NT2/D1 (cell line): Measurements from ENCODE around the gene EFR3B.
"Not testable (repeated sequence)": the region's sequence is repeated elsewhere in the genome, so short reads cannot be mapped to it uniquely, and the experiment has no call there.

Experiments
- DNase-seq: peaks from one replicate; pipeline ENCODE4 v3.0.0-alpha.2; 2011; ENCODE audit warnings: low read depth, low spot score
- H3K27me3 ChIP-seq: 2 replicates; pipeline ENCODE4 v1.6.0; 2011; ENCODE audit warnings: mild to moderate bottlenecking; ENCODE audit not compliant: insufficient read length, insufficient read depth
- H3K36me3 ChIP-seq: 2 replicates; pipeline ENCODE4 v1.6.1; 2011; ENCODE audit warnings: mild to moderate bottlenecking, low read length, mixed read lengths; ENCODE audit not compliant: insufficient read depth, insufficient read length
- H3K4me1 ChIP-seq: 2 replicates; pipeline ENCODE4 v1.5.1; 2011; ENCODE audit not compliant: insufficient read depth, insufficient read length
- H3K4me3 ChIP-seq: 2 replicates; pipeline ENCODE4 v1.5.1; 2011; ENCODE audit warnings: low read depth; ENCODE audit not compliant: insufficient read length
- H3K9ac ChIP-seq: 2 replicates; pipeline ENCODE4 v1.6.0; 2011; ENCODE audit warnings: low read depth; ENCODE audit not compliant: insufficient read length
- H3K9me3 ChIP-seq: 2 replicates; pipeline ENCODE4 v1.5.1; 2011; ENCODE audit warnings: mild to moderate bottlenecking, low read length; ENCODE audit not compliant: insufficient read depth
- SUZ12 ChIP-seq: IDR thresholded peaks from 2 replicates; pipeline ENCODE4 v1.6.1; 2011; ENCODE audit not compliant: insufficient read length, insufficient read depth; ENCODE audit errors: extremely low read depth
- YY1 ChIP-seq: IDR thresholded peaks from 2 replicates; pipeline ENCODE4 v1.6.1; 2011; ENCODE audit not compliant: insufficient read length, insufficient read depth
- ZNF274 ChIP-seq: IDR thresholded peaks from 2 replicates; pipeline ENCODE4 v1.6.1; 2011; ENCODE audit warnings: mild to moderate bottlenecking, low read depth, low read length

EFR3B gene

GRCh38 chr2:25001325-25001637 lies 40.6 kb upstream of the EFR3B start:
- Histone ChIP-seq H3K4me3 (no peak overlapping the region), H3K9ac (no peak overlapping the region), H3K4me1 (no peaks in the 10 kb centered on the region), H3K36me3 (no peaks in the 10 kb centered on the region), H3K27me3 (no peaks in the 10 kb centered on the region), H3K9me3 (no peaks in the 10 kb centered on the region)
- TF ChIP-seq YY1: no peak
- TF ChIP-seq SUZ12: no peak
- TF ChIP-seq ZNF274: no peak
- no peak for DNase-seq

GRCh38 chr2:25002066-25002465 lies 39.8 kb upstream of the EFR3B start:
- no peak for DNase-seq
- Histone ChIP-seq H3K27me3 (no peaks in the 10 kb centered on the region), H3K4me1 (no peaks in the 10 kb centered on the region), H3K9ac (no peak overlapping the region), H3K36me3 (no peaks in the 10 kb centered on the region), H3K9me3 (no peaks in the 10 kb centered on the region), H3K4me3 (no peak overlapping the region)
- TF ChIP-seq ZNF274: no peak
- TF ChIP-seq YY1: no peak
- no peak for TF ChIP-seq SUZ12

GRCh38 chr2:25009954-25010353 lies 31.9 kb upstream of the EFR3B start:
- no peaks in the 10 kb centered on the region for H3K27me3 ChIP-seq
- no peak overlapping the region for H3K9ac ChIP-seq
- no peaks in the 10 kb centered on the region for H3K36me3 ChIP-seq
- DNase-seq: no peak
- H3K4me3 ChIP-seq: no peak overlapping the region
- H3K9me3 ChIP-seq: no peaks in the 10 kb centered on the region
- TF ChIP-seq YY1 (no peak), ZNF274 (no peak), SUZ12 (no peak)
- H3K4me1 ChIP-seq: no peaks in the 10 kb centered on the region

GRCh38 chr2:25011342-25011741 lies 30.5 kb upstream of the EFR3B start:
- H3K4me1 ChIP-seq, H3K27me3 ChIP-seq, H3K4me3 ChIP-seq, H3K36me3 ChIP-seq, H3K9ac ChIP-seq, H3K9me3 ChIP-seq, DNase-seq: not testable (repeated sequence)

- Histone ChIP-seq H3K36me3 (no peaks in the 10 kb centered on the region), H3K4me1 (peaks cover 2% of the 10 kb centered on the region), H3K4me3 (no peak overlapping the region), H3K27me3 (no peaks in the 10 kb centered on the region), H3K9me3 (no peaks in the 10 kb centered on the region), H3K9ac (no peak overlapping the region)
- no peak for DNase-seq
- no peak for TF ChIP-seq YY1
- no peak for TF ChIP-seq ZNF274
- TF ChIP-seq SUZ12: no peak
These were observed 27.2 kb upstream of the EFR3B start for GRCh38 chr2:25014631-25015030.

- Histone ChIP-seq H3K36me3 (no peaks in the 10 kb centered on the region), H3K4me1 (peaks cover 2% of the 10 kb centered on the region), H3K4me3 (no peak overlapping the region), H3K9ac (no peak overlapping the region), H3K27me3 (no peaks in the 10 kb centered on the region), H3K9me3 (no peaks in the 10 kb centered on the region)
- DNase-seq: no peak
- no peak for TF ChIP-seq YY1
- TF ChIP-seq ZNF274: no peak
These were observed 23.2 kb upstream of the EFR3B start for GRCh38 chr2:25018681-25019080.

- H3K9me3 ChIP-seq: no peaks in the 10 kb centered on the region
- H3K4me1 ChIP-seq: peaks cover 2% of the 10 kb centered on the region
- H3K9ac ChIP-seq: no peak overlapping the region
- DNase-seq: no peak
- H3K27me3 ChIP-seq: no peaks in the 10 kb centered on the region
- no peak overlapping the region for H3K4me3 ChIP-seq
- no peaks in the 10 kb centered on the region for H3K36me3 ChIP-seq
- no peak for TF ChIP-seq ZNF274
- TF ChIP-seq YY1: no peak
- no peak for TF ChIP-seq SUZ12
These were observed 20.0 kb upstream of the EFR3B start for GRCh38 chr2:25021791-25022362.

- no peak for TF ChIP-seq YY1
- no peak for TF ChIP-seq ZNF274
- no peak for TF ChIP-seq SUZ12
- Histone ChIP-seq H3K36me3 (no peaks in the 10 kb centered on the region), H3K4me3 (no peak overlapping the region), H3K9me3 (no peaks in the 10 kb centered on the region), H3K9ac (no peak overlapping the region), H3K4me1 (no peaks in the 10 kb centered on the region), H3K27me3 (no peaks in the 10 kb centered on the region)
- no peak for DNase-seq
These were observed 18.5 kb upstream of the EFR3B start for GRCh38 chr2:25023333-25023732.
